ENCODE measurements around the gene KLHL6.

KLHL6 gene

GRCh38 chr3:183496311-183496710 is 59.2 kb downstream of the KLHL6 start:
- no peak overlapping the region for H3K4me3 ChIP-seq (ENCODE audit: low read length)
- TF ChIP-seq CTCF (conservative IDR thresholded peaks at IDR 0.05; ENCODE audit: low read depth, low read length), result no peak

GRCh38 chr3:183494341-183494740 is 61.2 kb downstream of the KLHL6 start:
- no peak for TF ChIP-seq CTCF (conservative IDR thresholded peaks at IDR 0.05; ENCODE audit: low read depth, low read length)
- DNase-seq (ENCODE audit: low read depth), result no peak

More at GRCh38 chr3:183496311-183496710, 59.2 kb downstream of the KLHL6 start:
- no peak for DNase-seq (ENCODE audit: low read depth)

GRCh38 chr3:183493296-183494045 is 62.0 kb downstream of the KLHL6 start:
- no peak for TF ChIP-seq CTCF (conservative IDR thresholded peaks at IDR 0.05; ENCODE audit: low read depth, low read length)
- no peak overlapping the region for H3K4me3 ChIP-seq (ENCODE audit: low read length)
- no peak for DNase-seq (ENCODE audit: low read depth)

More at GRCh38 chr3:183494341-183494740, 61.2 kb downstream of the KLHL6 start:
- no peak overlapping the region for H3K4me3 ChIP-seq (ENCODE audit: low read length)

GRCh38 chr3:183492849-183493179 is 62.7 kb downstream of the KLHL6 start:
- TF ChIP-seq CTCF (conservative IDR thresholded peaks at IDR 0.05; ENCODE audit: low read depth, low read length), result no peak
- H3K4me3 ChIP-seq (ENCODE audit: low read length), result no peak overlapping the region
- DNase-seq (ENCODE audit: low read depth), result no peak

- TF ChIP-seq CTCF (conservative IDR thresholded peaks at IDR 0.05; ENCODE audit: low read depth, low read length), result no peak
- no peak overlapping the region for H3K4me3 ChIP-seq (ENCODE audit: low read length)
These were observed 63.3 kb downstream of the KLHL6 start for GRCh38 chr3:183491923-183492848.

GRCh38 chr3:183491109-183491922 is 64.2 kb downstream of the KLHL6 start:
- no peak for TF ChIP-seq CTCF (conservative IDR thresholded peaks at IDR 0.05; ENCODE audit: low read depth, low read length)
- no peak overlapping the region for H3K4me3 ChIP-seq (ENCODE audit: low read length)
- no peak for DNase-seq (ENCODE audit: low read depth)

More at GRCh38 chr3:183491923-183492848, 63.3 kb downstream of the KLHL6 start:
- DNase-seq (ENCODE audit: low read depth), result no peak
